GM23338 (cell line): Measurements from ENCODE around the gene DNAI1. TPM values are rescaled to one million over a fixed set of nuclear protein-coding genes. Genes with fewer than 3 reads are reported as not detected.

ENCODE experiments used
- ATAC-seq: fragments of 200-7000 bp; cut with Tn5 transposase; 3 replicates; pipeline ENCODE4 v1.9.1; 2020
- DNase-seq: peaks from one replicate; pipeline ENCODE4 v3.0.0-alpha.2; 2015; ENCODE audit warnings: low spot score
- H2AFZ ChIP-seq: fragments of 200-600 bp; sonication (generic); 2 replicates; pipeline ENCODE4 v1.8.0; 2016; ENCODE audit warnings: antibody characterized with exemption, mild to moderate bottlenecking, moderate library complexity
- H3F3A ChIP-seq: fragments of 200-600 bp; sonication (generic); replicated peaks from 2 replicates; pipeline ENCODE4 v1.8.0; 2017; ENCODE audit warnings: antibody characterized with exemption, mixed run types, low read depth
- H3K27ac ChIP-seq: fragments of 200-600 bp; sonication (generic); 2 replicates; pipeline ENCODE4 v1.6.1; 2016; ENCODE audit warnings: low read depth
- H3K27me3 ChIP-seq: fragments of 200-600 bp; sonication (generic); 2 replicates; pipeline ENCODE4 v1.8.0; 2016; ENCODE audit warnings: mild to moderate bottlenecking, mixed run types, moderate library complexity; ENCODE audit not compliant: insufficient read depth
- H3K36me3 ChIP-seq: fragments of 200-600 bp; sonication (generic); 2 replicates; pipeline ENCODE4 v1.8.0; 2016; ENCODE audit warnings: mild to moderate bottlenecking; ENCODE audit not compliant: insufficient read depth
- H3K4me1 ChIP-seq: fragments of 200-600 bp; sonication (generic); 2 replicates; pipeline ENCODE4 v1.8.0; 2016; ENCODE audit warnings: mild to moderate bottlenecking, moderate library complexity; ENCODE audit not compliant: insufficient read depth
- H3K4me2 ChIP-seq: fragments of 200-600 bp; sonication (generic); 2 replicates; pipeline ENCODE4 v1.7.1; 2017; ENCODE audit warnings: mixed run types
- H3K4me3 ChIP-seq: fragments of 200-600 bp; sonication (generic); 2 replicates; pipeline ENCODE4 v1.6.1; 2016; ENCODE audit warnings: mixed run types
- H3K79me2 ChIP-seq: fragments of 200-600 bp; sonication (generic); replicated peaks from 2 replicates; pipeline ENCODE4 v1.8.0; 2017; ENCODE audit warnings: mild to moderate bottlenecking; ENCODE audit not compliant: insufficient read depth
- H3K9me2 ChIP-seq: fragments of 200-600 bp; sonication (generic); 2 replicates; pipeline ENCODE4 v1.8.0; 2017; ENCODE audit not compliant: insufficient read depth
- H4K20me1 ChIP-seq: fragments of 200-600 bp; sonication (generic); replicated peaks from 2 replicates; pipeline ENCODE4 v1.8.0; 2017; ENCODE audit warnings: mild to moderate bottlenecking; ENCODE audit not compliant: insufficient read depth
- H3K27ac Mint-ChIP-seq: 2 replicates; pipeline ENCODE4 v1.8.0; 2020; ENCODE audit warnings: inconsistent platforms, mild to moderate bottlenecking, moderate library complexity, mixed read lengths
- H3K27me3 Mint-ChIP-seq: 3 replicates; pipeline ENCODE4 v1.8.0; 2022; ENCODE audit warnings: low read depth, mild to moderate bottlenecking, moderate library complexity, mixed read lengths, inconsistent platforms; ENCODE audit not compliant: insufficient read depth, poor library complexity
- H3K36me3 Mint-ChIP-seq: 3 replicates; pipeline ENCODE4 v1.8.0; 2021; ENCODE audit warnings: low read depth, mild to moderate bottlenecking, inconsistent platforms, moderate library complexity, mixed read lengths
- H3K4me1 Mint-ChIP-seq: 3 replicates; pipeline ENCODE4 v1.8.0; 2020; ENCODE audit warnings: mild to moderate bottlenecking, inconsistent platforms, mixed read lengths
- H3K4me3 Mint-ChIP-seq: 3 replicates; pipeline ENCODE4 v1.8.0; 2021; ENCODE audit warnings: moderate library complexity, mild to moderate bottlenecking, inconsistent platforms, mixed read lengths
- H3K9me3 Mint-ChIP-seq: 3 replicates; pipeline ENCODE4 v1.8.0; 2020; ENCODE audit warnings: moderate library complexity, mild to moderate bottlenecking, inconsistent platforms, mixed read lengths
- CREB1 ChIP-seq: fragments of 250-450 bp; sonication (Bioruptor Pico); IDR thresholded peaks from 2 replicates; pipeline ENCODE4 v1.5.0; 2020; ENCODE audit warnings: low read depth, mild to moderate bottlenecking, moderate library complexity
- EZH2 ChIP-seq: fragments of 200-600 bp; sonication (generic); IDR thresholded peaks from one replicate; pipeline ENCODE4 v1.8.0; 2017; ENCODE audit warnings: antibody characterized with exemption, mild to moderate bottlenecking, low read depth; ENCODE audit not compliant: unreplicated experiment
- EZH2phosphoT487 ChIP-seq: fragments of 200-600 bp; sonication (generic); IDR thresholded peaks from one replicate; pipeline ENCODE4 v1.8.1; 2018; ENCODE audit warnings: antibody characterized with exemption; ENCODE audit not compliant: unreplicated experiment
- JUNB ChIP-seq: IDR thresholded peaks from one replicate; pipeline ENCODE4 v1.6.1; 2016; ENCODE audit warnings: antibody characterized with exemption; ENCODE audit not compliant: unreplicated experiment
- NANOG ChIP-seq: IDR thresholded peaks from 2 replicates; pipeline ENCODE4 v1.6.1; 2016; ENCODE audit warnings: antibody characterized with exemption, borderline replicate concordance
- POLR2AphosphoS5 ChIP-seq: IDR thresholded peaks from 2 replicates; pipeline ENCODE4 v1.6.1; 2016; ENCODE audit warnings: antibody characterized with exemption, low read depth
- STAT1 ChIP-seq: IDR thresholded peaks from one replicate; pipeline ENCODE4 v1.6.1; 2016; ENCODE audit warnings: antibody characterized with exemption; ENCODE audit not compliant: unreplicated experiment
- ZNF114 ChIP-seq: fragments of 250-450 bp; sonication (Bioruptor Pico); IDR thresholded peaks from 2 replicates; pipeline ENCODE4 v1.5.0; 2020; ENCODE audit warnings: mild to moderate bottlenecking, moderate library complexity
- ZNF331 ChIP-seq: fragments of 250-450 bp; sonication (Bioruptor Pico); IDR thresholded peaks from 2 replicates; pipeline ENCODE4 v1.5.0; 2020; ENCODE audit warnings: low read depth, mild to moderate bottlenecking, moderate library complexity
- polyA plus RNA-seq: library from polyadenylated mRNA; unstranded; fragments of >200 nt; fragmentation: Nextera tagmentation; extraction: Ambion mirVana; gene quantifications from 2 replicates; pipeline ENCODE4 v1.2.1, GENCODE V29; 2016
- total RNA-seq: library from RNA; depleted of rRNA; stranded (reverse); fragments of >200 nt; shearing (Covaris generic); gene quantifications from 2 replicates; pipeline ENCODE4 v1.2.3, GENCODE V29; 2014
- TF ChIP-seq, protein P1 (sequence below): IDR thresholded peaks from 2 replicates; pipeline ENCODE4 v1.6.1; 2016; ENCODE audit warnings: antibody characterized with exemption
- TF ChIP-seq, protein P2 (sequence below), 2 experiments: fragments of 200-600 bp in 1 of 2; sonication (generic) in 1 of 2; conservative IDR thresholded peaks; 2 replicates each; pipeline versions ENCODE4 v1.5.1 to v1.6.1; 2016 to 2017; ENCODE audit warnings: antibody characterized with exemption in 2 of 2, low read depth in 2 of 2, mild to moderate bottlenecking in 2 of 2, moderate library complexity in 1 of 2
- TF ChIP-seq, protein P3 (sequence below): IDR thresholded peaks from one replicate; pipeline ENCODE4 v1.6.1; 2018; ENCODE audit warnings: antibody characterized with exemption; ENCODE audit not compliant: unreplicated experiment
- TF ChIP-seq, protein P4 (sequence below): fragments of 250-450 bp; sonication (Bioruptor Pico); IDR thresholded peaks from 2 replicates; pipeline ENCODE4 v1.5.0; 2020; ENCODE audit warnings: mild to moderate bottlenecking, moderate library complexity

DNAI1 gene
- total and polyA plus RNA-seq, 2 experiments from 2014 or later, result 1.0 to 1.1 TPM

DNA sequence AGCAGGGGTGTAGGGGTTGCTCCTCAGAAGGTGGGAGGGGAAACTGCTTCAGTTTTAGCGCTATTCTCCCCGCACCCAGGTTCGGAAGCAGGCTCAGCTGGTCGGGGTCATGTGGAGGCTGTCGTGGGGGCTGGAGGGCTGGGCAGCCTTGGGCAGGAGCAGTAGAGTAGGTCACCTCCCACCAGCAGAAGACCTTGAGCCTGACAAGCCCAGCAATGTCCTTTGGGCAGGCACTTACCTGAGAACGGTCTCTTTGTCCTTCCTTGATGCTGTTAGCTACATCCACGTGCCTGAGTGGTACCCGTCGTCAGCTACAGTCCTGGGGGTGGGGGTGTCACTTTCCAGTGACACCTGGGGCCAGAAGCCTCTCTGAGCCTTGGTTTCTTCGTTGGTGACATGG is 43.9 kb downstream of the DNAI1 start:
- DNase-seq, result no peak
- ATAC-seq, result no peak

More for the DNA sequence above, 43.9 kb downstream of the DNAI1 start:
- no peak overlapping the region for H3K4me3 Mint-ChIP-seq
- H4K20me1 ChIP-seq, result no peaks in the 10 kb centered on the region
- H3K79me2 ChIP-seq, result no peaks in the 10 kb centered on the region
- H3K27ac ChIP-seq, result no peak overlapping the region
- peaks cover 6% of the 10 kb centered on the region for H3K27me3 Mint-ChIP-seq
- no peaks in the 10 kb centered on the region for H3K9me2 ChIP-seq
- H3K36me3 Mint-ChIP-seq, result no peaks in the 10 kb centered on the region
- no peak overlapping the region for H3K4me2 ChIP-seq
- no peaks in the 10 kb centered on the region for H3K9me3 Mint-ChIP-seq
- H3K4me3 ChIP-seq, result no peak overlapping the region
- no peaks in the 10 kb centered on the region for H3K36me3 ChIP-seq
- no peak overlapping the region for H2AFZ ChIP-seq
- TF ChIP-seq EZH2, result no peak
- TF ChIP-seq POLR2AphosphoS5, result no peak
- no peak for TF ChIP-seq JUNB
- no peak for TF ChIP-seq CREB1
- no peak for TF ChIP-seq ZNF331 (CRISPR knock-in tag)
- no peak for TF ChIP-seq ZNF114 (CRISPR knock-in tag)
- TF ChIP-seq EZH2phosphoT487, result no peak
- TF ChIP-seq NANOG, result no peak
- TF ChIP-seq, protein P1, sequence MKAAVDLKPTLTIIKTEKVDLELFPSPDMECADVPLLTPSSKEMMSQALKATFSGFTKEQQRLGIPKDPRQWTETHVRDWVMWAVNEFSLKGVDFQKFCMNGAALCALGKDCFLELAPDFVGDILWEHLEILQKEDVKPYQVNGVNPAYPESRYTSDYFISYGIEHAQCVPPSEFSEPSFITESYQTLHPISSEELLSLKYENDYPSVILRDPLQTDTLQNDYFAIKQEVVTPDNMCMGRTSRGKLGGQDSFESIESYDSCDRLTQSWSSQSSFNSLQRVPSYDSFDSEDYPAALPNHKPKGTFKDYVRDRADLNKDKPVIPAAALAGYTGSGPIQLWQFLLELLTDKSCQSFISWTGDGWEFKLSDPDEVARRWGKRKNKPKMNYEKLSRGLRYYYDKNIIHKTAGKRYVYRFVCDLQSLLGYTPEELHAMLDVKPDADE, result no peak
- TF ChIP-seq, protein P2, sequence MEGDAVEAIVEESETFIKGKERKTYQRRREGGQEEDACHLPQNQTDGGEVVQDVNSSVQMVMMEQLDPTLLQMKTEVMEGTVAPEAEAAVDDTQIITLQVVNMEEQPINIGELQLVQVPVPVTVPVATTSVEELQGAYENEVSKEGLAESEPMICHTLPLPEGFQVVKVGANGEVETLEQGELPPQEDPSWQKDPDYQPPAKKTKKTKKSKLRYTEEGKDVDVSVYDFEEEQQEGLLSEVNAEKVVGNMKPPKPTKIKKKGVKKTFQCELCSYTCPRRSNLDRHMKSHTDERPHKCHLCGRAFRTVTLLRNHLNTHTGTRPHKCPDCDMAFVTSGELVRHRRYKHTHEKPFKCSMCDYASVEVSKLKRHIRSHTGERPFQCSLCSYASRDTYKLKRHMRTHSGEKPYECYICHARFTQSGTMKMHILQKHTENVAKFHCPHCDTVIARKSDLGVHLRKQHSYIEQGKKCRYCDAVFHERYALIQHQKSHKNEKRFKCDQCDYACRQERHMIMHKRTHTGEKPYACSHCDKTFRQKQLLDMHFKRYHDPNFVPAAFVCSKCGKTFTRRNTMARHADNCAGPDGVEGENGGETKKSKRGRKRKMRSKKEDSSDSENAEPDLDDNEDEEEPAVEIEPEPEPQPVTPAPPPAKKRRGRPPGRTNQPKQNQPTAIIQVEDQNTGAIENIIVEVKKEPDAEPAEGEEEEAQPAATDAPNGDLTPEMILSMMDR (conservative IDR thresholded peaks at IDR 0.05; ENCODE audit: low read depth in 2 of 2), result no peak
- TF ChIP-seq, protein P3, sequence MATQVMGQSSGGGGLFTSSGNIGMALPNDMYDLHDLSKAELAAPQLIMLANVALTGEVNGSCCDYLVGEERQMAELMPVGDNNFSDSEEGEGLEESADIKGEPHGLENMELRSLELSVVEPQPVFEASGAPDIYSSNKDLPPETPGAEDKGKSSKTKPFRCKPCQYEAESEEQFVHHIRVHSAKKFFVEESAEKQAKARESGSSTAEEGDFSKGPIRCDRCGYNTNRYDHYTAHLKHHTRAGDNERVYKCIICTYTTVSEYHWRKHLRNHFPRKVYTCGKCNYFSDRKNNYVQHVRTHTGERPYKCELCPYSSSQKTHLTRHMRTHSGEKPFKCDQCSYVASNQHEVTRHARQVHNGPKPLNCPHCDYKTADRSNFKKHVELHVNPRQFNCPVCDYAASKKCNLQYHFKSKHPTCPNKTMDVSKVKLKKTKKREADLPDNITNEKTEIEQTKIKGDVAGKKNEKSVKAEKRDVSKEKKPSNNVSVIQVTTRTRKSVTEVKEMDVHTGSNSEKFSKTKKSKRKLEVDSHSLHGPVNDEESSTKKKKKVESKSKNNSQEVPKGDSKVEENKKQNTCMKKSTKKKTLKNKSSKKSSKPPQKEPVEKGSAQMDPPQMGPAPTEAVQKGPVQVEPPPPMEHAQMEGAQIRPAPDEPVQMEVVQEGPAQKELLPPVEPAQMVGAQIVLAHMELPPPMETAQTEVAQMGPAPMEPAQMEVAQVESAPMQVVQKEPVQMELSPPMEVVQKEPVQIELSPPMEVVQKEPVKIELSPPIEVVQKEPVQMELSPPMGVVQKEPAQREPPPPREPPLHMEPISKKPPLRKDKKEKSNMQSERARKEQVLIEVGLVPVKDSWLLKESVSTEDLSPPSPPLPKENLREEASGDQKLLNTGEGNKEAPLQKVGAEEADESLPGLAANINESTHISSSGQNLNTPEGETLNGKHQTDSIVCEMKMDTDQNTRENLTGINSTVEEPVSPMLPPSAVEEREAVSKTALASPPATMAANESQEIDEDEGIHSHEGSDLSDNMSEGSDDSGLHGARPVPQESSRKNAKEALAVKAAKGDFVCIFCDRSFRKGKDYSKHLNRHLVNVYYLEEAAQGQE, result no peak
- TF ChIP-seq STAT1, result no peak
- TF ChIP-seq, protein P4, sequence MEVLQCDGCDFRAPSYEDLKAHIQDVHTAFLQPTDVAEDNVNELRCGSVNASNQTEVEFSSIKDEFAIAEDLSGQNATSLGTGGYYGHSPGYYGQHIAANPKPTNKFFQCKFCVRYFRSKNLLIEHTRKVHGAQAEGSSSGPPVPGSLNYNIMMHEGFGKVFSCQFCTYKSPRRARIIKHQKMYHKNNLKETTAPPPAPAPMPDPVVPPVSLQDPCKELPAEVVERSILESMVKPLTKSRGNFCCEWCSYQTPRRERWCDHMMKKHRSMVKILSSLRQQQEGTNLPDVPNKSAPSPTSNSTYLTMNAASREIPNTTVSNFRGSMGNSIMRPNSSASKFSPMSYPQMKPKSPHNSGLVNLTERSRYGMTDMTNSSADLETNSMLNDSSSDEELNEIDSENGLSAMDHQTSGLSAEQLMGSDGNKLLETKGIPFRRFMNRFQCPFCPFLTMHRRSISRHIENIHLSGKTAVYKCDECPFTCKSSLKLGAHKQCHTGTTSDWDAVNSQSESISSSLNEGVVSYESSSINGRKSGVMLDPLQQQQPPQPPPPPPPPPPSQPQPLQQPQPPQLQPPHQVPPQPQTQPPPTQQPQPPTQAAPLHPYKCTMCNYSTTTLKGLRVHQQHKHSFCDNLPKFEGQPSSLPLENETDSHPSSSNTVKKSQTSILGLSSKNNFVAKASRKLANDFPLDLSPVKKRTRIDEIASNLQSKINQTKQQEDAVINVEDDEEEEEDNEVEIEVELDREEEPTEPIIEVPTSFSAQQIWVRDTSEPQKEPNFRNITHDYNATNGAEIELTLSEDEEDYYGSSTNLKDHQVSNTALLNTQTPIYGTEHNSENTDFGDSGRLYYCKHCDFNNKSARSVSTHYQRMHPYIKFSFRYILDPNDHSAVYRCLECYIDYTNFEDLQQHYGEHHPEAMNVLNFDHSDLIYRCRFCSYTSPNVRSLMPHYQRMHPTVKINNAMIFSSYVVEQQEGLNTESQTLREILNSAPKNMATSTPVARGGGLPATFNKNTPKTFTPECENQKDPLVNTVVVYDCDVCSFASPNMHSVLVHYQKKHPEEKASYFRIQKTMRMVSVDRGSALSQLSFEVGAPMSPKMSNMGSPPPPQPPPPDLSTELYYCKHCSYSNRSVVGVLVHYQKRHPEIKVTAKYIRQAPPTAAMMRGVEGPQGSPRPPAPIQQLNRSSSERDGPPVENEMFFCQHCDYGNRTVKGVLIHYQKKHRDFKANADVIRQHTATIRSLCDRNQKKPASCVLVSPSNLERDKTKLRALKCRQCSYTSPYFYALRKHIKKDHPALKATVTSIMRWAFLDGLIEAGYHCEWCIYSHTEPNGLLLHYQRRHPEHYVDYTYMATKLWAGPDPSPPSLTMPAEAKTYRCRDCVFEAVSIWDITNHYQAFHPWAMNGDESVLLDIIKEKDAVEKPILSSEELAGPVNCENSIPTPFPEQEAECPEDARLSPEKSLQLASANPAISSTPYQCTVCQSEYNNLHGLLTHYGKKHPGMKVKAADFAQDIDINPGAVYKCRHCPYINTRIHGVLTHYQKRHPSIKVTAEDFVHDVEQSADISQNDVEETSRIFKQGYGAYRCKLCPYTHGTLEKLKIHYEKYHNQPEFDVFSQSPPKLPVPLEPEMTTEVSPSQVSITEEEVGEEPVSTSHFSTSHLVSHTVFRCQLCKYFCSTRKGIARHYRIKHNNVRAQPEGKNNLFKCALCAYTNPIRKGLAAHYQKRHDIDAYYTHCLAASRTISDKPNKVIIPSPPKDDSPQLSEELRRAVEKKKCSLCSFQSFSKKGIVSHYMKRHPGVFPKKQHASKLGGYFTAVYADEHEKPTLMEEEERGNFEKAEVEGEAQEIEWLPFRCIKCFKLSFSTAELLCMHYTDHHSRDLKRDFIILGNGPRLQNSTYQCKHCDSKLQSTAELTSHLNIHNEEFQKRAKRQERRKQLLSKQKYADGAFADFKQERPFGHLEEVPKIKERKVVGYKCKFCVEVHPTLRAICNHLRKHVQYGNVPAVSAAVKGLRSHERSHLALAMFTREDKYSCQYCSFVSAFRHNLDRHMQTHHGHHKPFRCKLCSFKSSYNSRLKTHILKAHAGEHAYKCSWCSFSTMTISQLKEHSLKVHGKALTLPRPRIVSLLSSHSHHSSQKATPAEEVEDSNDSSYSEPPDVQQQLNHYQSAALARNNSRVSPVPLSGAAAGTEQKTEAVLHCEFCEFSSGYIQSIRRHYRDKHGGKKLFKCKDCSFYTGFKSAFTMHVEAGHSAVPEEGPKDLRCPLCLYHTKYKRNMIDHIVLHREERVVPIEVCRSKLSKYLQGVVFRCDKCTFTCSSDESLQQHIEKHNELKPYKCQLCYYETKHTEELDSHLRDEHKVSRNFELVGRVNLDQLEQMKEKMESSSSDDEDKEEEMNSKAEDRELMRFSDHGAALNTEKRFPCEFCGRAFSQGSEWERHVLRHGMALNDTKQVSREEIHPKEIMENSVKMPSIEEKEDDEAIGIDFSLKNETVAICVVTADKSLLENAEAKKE (CRISPR knock-in tag), result no peak
- H3K4me1 ChIP-seq, result 0 out of 2 replicates have a peak, but pooled peaks cover 6% of the 10 kb centered on the region
- H3K4me1 Mint-ChIP-seq, result peaks cover 2% of the 10 kb centered on the region; the same call in 1 of the 3 replicates
- no peaks in the 10 kb centered on the region for H3F3A ChIP-seq
- H3K27ac Mint-ChIP-seq, result no peak overlapping the region
- no peaks in the 10 kb centered on the region for H3K27me3 ChIP-seq
